ENCODE measurements around the gene SULF2.

- TF ChIP-seq CTCF (IDR thresholded peaks at IDR 0.05) (no peak), POLR2A (IDR thresholded peaks at IDR 0.05) (no peak)
Measured at GRCh38 chr20:47655635-47656034, 129.6 kb downstream of the SULF2 start.
